Mucosa of rectum (tissue), 2 donors: Measurements from ENCODE around the gene USP48.
"Not testable (repeated sequence)": the region's sequence is repeated elsewhere in the genome, so short reads cannot be mapped to it uniquely, and the experiment has no call there.

Experiments used
- H3K27ac ChIP-seq, 2 donors: one replicate each; pipeline ENCODE4 v1.7.0; 2013; ENCODE audit warnings: inconsistent platforms in 2 of 2, low read depth in 2 of 2, low read length in 2 of 2
- H3K27me3 ChIP-seq, 2 donors: one replicate each; pipeline ENCODE4 v1.7.0; 2013; ENCODE audit warnings: low read length in 2 of 2; ENCODE audit not compliant: control insufficient read depth in 2 of 2, insufficient read depth in 2 of 2
- H3K36me3 ChIP-seq, 2 donors: one replicate each; pipeline ENCODE4 v1.7.0; 2013; ENCODE audit warnings: low read length in 2 of 2; ENCODE audit not compliant: control insufficient read depth in 2 of 2, insufficient read depth in 2 of 2
- H3K4me1 ChIP-seq, 2 donors: one replicate each; pipeline ENCODE4 v1.7.0; 2013; ENCODE audit warnings: low read length in 2 of 2, mild to moderate bottlenecking in 1 of 2; ENCODE audit not compliant: control insufficient read depth in 2 of 2, insufficient read depth in 2 of 2
- H3K4me3 ChIP-seq, 2 donors: one replicate each; pipeline ENCODE4 v1.7.0; 2013; ENCODE audit warnings: low read length in 2 of 2
- H3K9ac ChIP-seq, 2 donors: one replicate each; pipeline ENCODE4 v1.7.0; 2013; ENCODE audit warnings: low read length in 2 of 2, low read depth in 1 of 2, mild to moderate bottlenecking in 1 of 2
- H3K9me3 ChIP-seq, 2 donors: one replicate each; pipeline ENCODE4 v1.7.0; 2013; ENCODE audit warnings: low read length in 2 of 2; ENCODE audit not compliant: control insufficient read depth in 2 of 2
- donor health status: healthy.
- donor health status: Normal muscosa, but diverticular disease.

The USP48 gene

DNA sequence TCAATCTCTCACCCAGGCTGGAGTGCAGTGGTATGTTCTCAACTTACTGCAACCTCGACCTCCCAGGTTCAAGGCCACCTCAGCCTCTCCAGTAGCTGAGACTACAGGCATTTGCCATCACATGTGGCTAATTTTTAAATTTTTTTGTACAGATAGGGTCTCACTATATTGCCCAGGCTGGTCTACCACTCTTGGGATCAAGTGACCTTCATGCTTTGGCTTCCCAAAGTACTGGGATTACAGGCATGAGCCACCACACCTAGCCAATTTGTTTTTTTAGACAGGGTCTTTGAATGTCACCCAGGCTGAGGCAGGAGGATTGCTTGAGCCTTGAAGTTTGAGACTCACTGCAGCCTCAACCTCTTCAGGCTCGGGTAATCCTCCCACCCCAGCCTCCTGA lies 10.2 kb upstream of the USP48 start:
- H3K27me3 ChIP-seq = no peaks in the 10 kb centered on the region
- peaks cover 0 to 5% of the 10 kb centered on the region in 2 donors for H3K9me3 ChIP-seq
- no peaks in the 10 kb centered on the region for H3K4me1 ChIP-seq
- no peak overlapping the region for H3K27ac ChIP-seq
- H3K9ac ChIP-seq = no peak overlapping the region
- H3K4me3 ChIP-seq = no peak overlapping the region
- no peaks in the 10 kb centered on the region for H3K36me3 ChIP-seq

DNA sequence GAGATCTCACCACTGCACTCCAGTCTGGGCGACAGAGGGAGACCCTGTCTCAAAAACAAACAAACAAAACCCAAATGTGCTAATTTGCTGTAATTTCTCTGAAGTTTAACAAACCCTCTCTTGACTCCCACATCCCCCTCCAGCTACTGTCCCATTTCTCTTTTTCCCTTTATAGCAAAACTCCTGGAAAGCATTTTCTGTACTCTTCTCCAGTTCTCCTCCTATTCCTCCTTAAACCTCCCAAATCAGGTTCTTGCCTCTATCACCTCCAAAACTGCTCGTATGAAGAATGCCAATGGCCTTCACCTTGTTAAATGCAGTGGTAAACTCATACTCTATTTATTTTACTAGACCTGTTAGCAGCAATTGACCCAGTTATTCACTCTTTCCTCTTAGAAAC lies 3.7 kb upstream of the USP48 start:
- no peaks in the 10 kb centered on the region for H3K27me3 ChIP-seq
- peaks cover 3% of the 10 kb centered on the region in 2 donors for H3K4me1 ChIP-seq
- H3K9me3 ChIP-seq = no peaks in the 10 kb centered on the region
- no peaks in the 10 kb centered on the region for H3K36me3 ChIP-seq
- H3K4me3 ChIP-seq = no peak overlapping the region
- no peak overlapping the region for H3K27ac ChIP-seq
- H3K9ac ChIP-seq = no peak overlapping the region

DNA sequence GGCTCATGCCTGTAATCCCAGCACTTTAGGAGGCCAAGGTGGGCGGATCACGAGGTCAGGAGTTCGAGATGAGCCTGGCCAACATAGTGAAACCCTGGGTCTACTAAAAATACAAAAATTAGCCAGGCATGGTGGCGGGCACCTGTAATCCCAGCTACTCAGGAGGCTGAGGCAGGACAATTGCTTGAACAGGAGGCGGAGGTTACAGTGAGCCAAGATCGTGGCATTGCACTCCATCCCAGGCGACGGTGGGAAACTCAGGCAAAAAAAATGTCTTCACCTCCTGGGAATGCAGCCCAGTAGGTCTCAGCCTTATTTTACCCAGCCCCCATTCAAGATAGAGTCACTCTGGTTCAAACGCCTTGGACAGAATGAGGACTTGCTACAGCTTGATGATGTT lies 2.8 kb upstream of the USP48 start:
- not testable (repeated sequence) for H3K27me3 ChIP-seq, H3K9ac ChIP-seq, H3K9me3 ChIP-seq, H3K27ac ChIP-seq, H3K4me3 ChIP-seq, H3K4me1 ChIP-seq, H3K36me3 ChIP-seq

DNA sequence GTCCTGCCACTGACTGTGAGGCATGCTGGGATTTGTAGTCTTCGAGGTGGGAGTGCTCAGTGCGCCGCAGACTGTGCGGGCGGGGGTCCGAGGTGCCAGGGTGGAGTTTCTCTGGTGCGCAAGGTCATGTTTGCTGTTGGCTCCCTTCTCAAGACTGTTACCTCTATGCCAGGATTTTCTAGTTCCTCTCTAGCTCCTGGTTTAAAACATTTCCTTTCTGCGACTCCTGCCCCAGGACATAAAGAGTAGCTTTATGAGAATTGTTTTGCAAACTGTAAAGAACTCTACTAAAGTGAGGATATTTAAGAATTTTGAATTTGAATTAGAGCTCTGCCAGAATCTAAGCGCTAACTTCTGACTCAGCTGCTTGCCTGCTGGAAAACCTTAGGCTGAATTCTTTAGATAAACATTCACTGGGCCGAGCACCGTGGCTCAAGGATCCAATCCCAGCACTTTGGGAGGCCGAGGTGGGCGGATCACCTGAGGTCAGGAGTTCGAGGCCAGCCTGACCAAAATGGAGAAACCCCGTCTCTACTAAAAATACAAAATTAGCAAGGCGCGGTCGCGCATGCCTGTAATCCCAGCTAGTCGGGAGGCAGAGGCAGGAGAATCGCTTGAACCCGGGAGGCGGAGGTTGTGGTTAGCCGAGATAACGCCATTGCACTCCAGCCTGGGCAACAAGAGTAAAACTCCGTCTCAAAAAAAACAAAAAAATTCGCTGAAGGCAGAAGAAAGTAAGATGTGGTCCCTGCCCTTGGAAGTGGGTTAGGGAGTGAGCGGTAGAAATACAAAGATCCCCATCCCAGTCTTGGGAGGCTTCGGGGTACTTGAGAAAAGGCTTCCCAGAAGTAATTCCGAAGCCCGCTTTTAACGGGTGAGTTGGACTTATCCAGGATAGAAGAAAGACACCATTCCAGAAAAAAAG lies 992 bp upstream of the USP48 start:
- H3K36me3 ChIP-seq = no peaks in the 10 kb centered on the region
- H3K27ac ChIP-seq = peak overlapping the region; percentile 100
- H3K9ac ChIP-seq = peak overlapping the region; percentile 100
- H3K27me3 ChIP-seq = no peaks in the 10 kb centered on the region
- peak overlapping the region; percentile 91 to 99 for H3K4me3 ChIP-seq
- H3K9me3 ChIP-seq = no peaks in the 10 kb centered on the region
- peaks cover 4 to 6% of the 10 kb centered on the region in 2 donors for H3K4me1 ChIP-seq

DNA sequence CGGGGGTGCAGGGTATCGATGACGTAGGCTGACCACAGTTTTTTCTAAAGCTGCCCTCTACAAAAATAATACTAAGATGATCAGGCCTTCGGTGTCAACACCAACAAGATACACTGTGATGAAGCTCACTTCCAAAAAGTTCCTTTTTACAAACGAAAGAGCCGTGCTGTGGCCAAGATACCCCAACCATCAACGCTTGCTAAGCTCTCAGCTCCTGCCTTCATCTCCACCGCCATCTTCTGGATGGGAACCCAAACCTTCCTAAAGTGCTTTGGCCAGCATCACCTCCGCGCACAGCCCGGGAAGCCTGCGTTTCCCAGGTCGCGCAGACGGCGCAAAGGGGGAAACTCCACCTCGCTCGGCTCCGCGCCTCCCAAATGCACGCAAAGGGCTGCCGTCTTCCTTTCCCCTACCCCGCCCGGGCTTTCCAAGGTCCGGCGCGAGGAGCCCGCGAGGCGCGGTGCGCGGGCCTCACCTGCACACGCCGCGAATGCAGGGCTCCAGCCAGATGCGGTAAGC lies 541 bp downstream of the USP48 start:
- H3K27me3 ChIP-seq = no peaks in the 10 kb centered on the region
- peak overlapping the region; percentile 91 to 99 for H3K4me3 ChIP-seq
- no peaks in the 10 kb centered on the region for H3K9me3 ChIP-seq
- H3K27ac ChIP-seq = peak overlapping the region; percentile 100
- H3K36me3 ChIP-seq = no peaks in the 10 kb centered on the region
- H3K4me1 ChIP-seq = peaks cover 4 to 6% of the 10 kb centered on the region in 2 donors
- peak overlapping the region; percentile 54 to 100 for H3K9ac ChIP-seq

DNA sequence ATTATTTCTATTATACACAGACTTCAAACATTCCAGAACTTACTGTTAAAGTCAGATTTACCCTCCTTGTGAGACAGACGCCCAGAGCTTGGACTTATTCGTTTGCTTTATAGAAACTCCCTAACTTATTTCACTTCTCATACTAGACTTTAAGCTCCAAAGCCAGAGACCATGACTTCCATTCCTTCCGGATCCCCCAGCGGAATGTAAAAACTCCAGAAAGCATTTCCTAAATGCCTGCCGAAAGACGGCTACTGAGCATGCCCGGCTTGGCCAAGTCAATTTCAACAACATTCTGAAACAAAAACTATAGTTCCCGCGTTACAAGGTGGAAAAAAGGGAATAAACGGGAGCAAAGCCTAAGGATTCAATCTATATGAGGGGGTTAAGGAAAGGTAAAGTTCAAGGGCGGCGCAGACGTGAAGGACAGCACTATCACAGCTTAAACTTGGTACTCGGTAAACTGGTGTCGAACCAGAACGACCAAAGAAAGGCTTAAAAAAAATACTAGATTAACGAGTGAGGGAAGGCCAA lies 1.1 kb downstream of the USP48 start:
- H3K9ac ChIP-seq = peak overlapping the region; percentile 54 to 100
- peak overlapping the region; percentile 91 to 99 for H3K4me3 ChIP-seq
- peaks cover 4 to 6% of the 10 kb centered on the region in 2 donors for H3K4me1 ChIP-seq
- H3K36me3 ChIP-seq = no peaks in the 10 kb centered on the region
- no peaks in the 10 kb centered on the region for H3K27me3 ChIP-seq
- H3K27ac ChIP-seq = peak overlapping the region; percentile 100
- no peaks in the 10 kb centered on the region for H3K9me3 ChIP-seq

DNA sequence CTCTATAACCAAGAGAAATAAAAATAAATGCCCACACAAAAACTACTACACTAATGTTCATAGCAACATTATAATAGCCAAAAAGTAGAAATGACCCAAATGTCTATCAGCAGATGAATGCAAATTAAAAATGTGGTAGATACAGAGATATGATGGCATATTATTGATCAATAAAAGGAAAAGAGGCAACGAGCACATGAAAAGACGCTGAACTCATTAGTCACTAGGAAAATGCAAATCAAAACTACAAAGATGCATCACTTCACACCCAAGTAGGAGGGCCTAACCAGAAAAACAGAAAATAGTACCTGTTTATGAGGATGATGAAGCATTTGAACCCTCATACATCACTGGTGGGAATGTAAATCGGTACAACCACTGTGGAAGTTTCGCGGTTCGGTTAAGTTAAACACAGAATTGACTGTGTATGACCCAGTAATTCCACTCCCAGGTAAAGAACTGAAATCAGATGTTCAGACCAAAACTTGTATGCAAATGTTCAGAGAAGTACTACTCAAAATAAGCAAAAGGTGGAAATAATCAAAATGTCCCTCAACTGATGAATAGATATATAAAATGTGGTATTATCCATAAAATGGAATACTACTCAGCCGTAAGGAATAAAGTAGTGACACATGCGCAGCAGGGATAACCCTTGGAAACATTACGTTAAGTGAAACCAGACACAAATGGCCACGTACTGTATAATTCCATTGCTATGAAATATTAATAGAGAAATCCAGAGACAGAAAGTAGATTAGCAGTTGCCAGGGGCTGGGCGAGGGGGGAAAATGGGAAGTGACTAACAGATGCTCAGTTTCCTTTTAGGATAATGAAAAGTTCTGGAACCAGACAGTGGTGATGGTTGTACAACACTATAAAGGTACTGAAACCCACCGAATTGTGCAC lies 3.1 kb downstream of the USP48 start:
- Histone ChIP-seq H3K27me3 (no peaks in the 10 kb centered on the region), H3K27ac (no peak overlapping the region), H3K4me1 (peaks cover 4 to 6% of the 10 kb centered on the region in 2 donors), H3K4me3 (peak overlapping the region in 1 of 2 donors; percentile 27), H3K36me3 (no peaks in the 10 kb centered on the region), H3K9ac (no peak overlapping the region), H3K9me3 (no peaks in the 10 kb centered on the region)

DNA sequence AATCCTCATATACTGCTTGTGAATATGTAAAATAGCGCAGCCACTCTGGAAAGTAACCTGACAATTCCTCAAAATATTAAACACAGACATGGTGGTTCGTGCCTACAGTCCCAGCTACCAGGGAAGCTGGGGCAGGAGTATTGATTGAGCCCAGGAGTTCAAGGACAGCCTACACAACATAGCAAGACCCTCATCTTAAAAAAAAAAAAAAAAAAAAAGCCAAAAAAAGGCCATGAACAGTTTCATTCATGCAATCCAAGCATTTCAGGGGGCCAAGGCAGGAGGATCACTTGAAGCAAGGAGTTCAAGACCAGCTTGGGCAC lies 4.6 kb downstream of the USP48 start:
- Histone ChIP-seq H3K36me3 (no peaks in the 10 kb centered on the region), H3K9ac (no peak overlapping the region), H3K4me3 (no peak overlapping the region), H3K27me3 (no peaks in the 10 kb centered on the region), H3K27ac (no peak overlapping the region), H3K4me1 (peaks cover 3 to 4% of the 10 kb centered on the region in 2 donors), H3K9me3 (no peaks in the 10 kb centered on the region)

DNA sequence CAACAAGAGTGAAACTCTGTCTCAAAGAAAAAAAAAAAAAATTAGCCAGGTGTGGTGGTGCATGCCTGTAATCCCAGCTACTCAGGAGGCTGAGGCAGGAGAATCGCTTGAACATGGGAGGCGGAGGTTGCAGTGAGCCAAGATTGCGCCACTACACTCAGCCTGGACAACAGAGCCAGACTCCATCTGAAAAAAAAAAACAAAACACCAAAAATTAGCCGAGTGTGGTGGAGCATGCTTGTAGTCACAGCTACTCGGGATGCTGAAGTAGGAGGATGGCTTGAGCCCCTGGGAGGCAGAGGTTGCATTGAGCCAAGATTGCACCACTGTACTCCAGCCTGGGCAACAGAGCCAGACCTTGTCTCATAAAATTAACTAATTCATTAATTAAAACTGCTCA lies 6.0 kb downstream of the USP48 start:
- not testable (repeated sequence) for H3K4me3 ChIP-seq, H3K27me3 ChIP-seq, H3K9ac ChIP-seq, H3K36me3 ChIP-seq, H3K27ac ChIP-seq, H3K4me1 ChIP-seq, H3K9me3 ChIP-seq
